Measurements from ENCODE around the gene GCDH.
"Not testable (repeated sequence)": the region's sequence is repeated elsewhere in the genome, so short reads cannot be mapped to it uniquely, and the experiment has no call there.

GCDH gene

GRCh38 chr19:12888006-12888603, 2.9 kb upstream of the GCDH start:
- no peaks in the 10 kb centered on the region for H3K27me3 ChIP-seq (ENCODE audit: insufficient read depth, poor library complexity, severe bottlenecking)
- TF ChIP-seq SPI1 (IDR thresholded peaks at IDR 0.05; ENCODE audit: borderline replicate concordance, low read depth) (no peak), REST (IDR thresholded peaks at IDR 0.05; ENCODE audit: insufficient replicate concordance, low read depth) (no peak), POLR2AphosphoS5 (IDR thresholded peaks at IDR 0.05; ENCODE audit: low read depth) (no peak), GABPA (IDR thresholded peaks at IDR 0.05; ENCODE audit: low read depth) (no peak), CTCF (IDR thresholded peaks at IDR 0.05; ENCODE audit: insufficient read depth, low read length) (no peak)
- no peak overlapping the region for H3K4me3 ChIP-seq (replicated peaks; ENCODE audit: insufficient read depth, low read length)
- no peak overlapping the region for H3K27ac ChIP-seq (replicated peaks)
- DNase-seq (ENCODE audit: low read depth in 1 of 2, low spot score in 1 of 2) = no peak

GRCh38 chr19:12890299-12890786, 617 bp upstream of the GCDH start:
- Histone ChIP-seq H3K27ac (replicated peaks) (peak overlapping the region; percentile 56), H3K4me3 (replicated peaks; ENCODE audit: insufficient read depth, low read length) (peak overlapping the region; percentile 32)
- not testable (repeated sequence) for H3K27me3 ChIP-seq (ENCODE audit: insufficient read depth, poor library complexity, severe bottlenecking)

GRCh38 chr19:12891553-12892021, 627 bp downstream of the GCDH start:
- TF ChIP-seq REST (IDR thresholded peaks at IDR 0.05; ENCODE audit: insufficient replicate concordance, low read depth) (no peak), POLR2AphosphoS5 (IDR thresholded peaks at IDR 0.05; ENCODE audit: low read depth) (no peak), CTCF (IDR thresholded peaks at IDR 0.05; ENCODE audit: insufficient read depth, low read length) (no peak), SPI1 (IDR thresholded peaks at IDR 0.05; ENCODE audit: borderline replicate concordance, low read depth) (no peak)
- Histone ChIP-seq H3K27me3 (ENCODE audit: insufficient read depth, poor library complexity, severe bottlenecking) (no peaks in the 10 kb centered on the region), H3K27ac (replicated peaks) (peak overlapping the region; percentile 67), H3K4me3 (replicated peaks; ENCODE audit: insufficient read depth, low read length) (peak overlapping the region; percentile 100)
- no peak for DNase-seq (ENCODE audit: low read depth in 1 of 2, low spot score in 1 of 2)

More at GRCh38 chr19:12890299-12890786, 617 bp upstream of the GCDH start:
- not testable (repeated sequence) for DNase-seq (ENCODE audit: low read depth in 1 of 2, low spot score in 1 of 2)

GRCh38 chr19:12893582-12893981, 2.6 kb downstream of the GCDH start:
- Histone ChIP-seq H3K27ac (replicated peaks) (no peak overlapping the region), H3K27me3 (ENCODE audit: insufficient read depth, poor library complexity, severe bottlenecking) (no peaks in the 10 kb centered on the region), H3K4me3 (replicated peaks; ENCODE audit: insufficient read depth, low read length) (no peak overlapping the region)
- TF ChIP-seq GABPA (IDR thresholded peaks at IDR 0.05; ENCODE audit: low read depth) (no peak), REST (IDR thresholded peaks at IDR 0.05; ENCODE audit: insufficient replicate concordance, low read depth) (no peak), POLR2AphosphoS5 (IDR thresholded peaks at IDR 0.05; ENCODE audit: low read depth) (no peak), CTCF (IDR thresholded peaks at IDR 0.05; ENCODE audit: insufficient read depth, low read length) (no peak), SPI1 (IDR thresholded peaks at IDR 0.05; ENCODE audit: borderline replicate concordance, low read depth) (no peak)
- DNase-seq (ENCODE audit: low read depth in 1 of 2, low spot score in 1 of 2) = no peak
